H9 (cell line): Measurements from ENCODE around the gene CD248. TPM values are rescaled to one million over a fixed set of nuclear protein-coding genes. Genes with fewer than 3 reads are reported as not detected.

Experiments
- DNase-seq: peaks from one replicate; pipeline ENCODE4 v3.0.0-alpha.2; 2017
- H2AFZ ChIP-seq: one replicate; pipeline ENCODE4 v1.6.1; 2013; ENCODE audit warnings: mild to moderate bottlenecking, low read length, control low read depth, moderate library complexity
- H2AK5ac ChIP-seq: 2 replicates; pipeline ENCODE4 v1.6.1; 2013; ENCODE audit warnings: low read length, control low read depth, mixed read lengths; ENCODE audit not compliant: insufficient read length
- H2BK120ac ChIP-seq: one replicate; pipeline ENCODE4 v1.6.1; 2013; ENCODE audit warnings: low read depth, mild to moderate bottlenecking, low read length, control low read depth, inconsistent platforms; ENCODE audit not compliant: poor library complexity, severe bottlenecking
- H2BK12ac ChIP-seq: 2 replicates; pipeline ENCODE4 v1.6.1; 2013; ENCODE audit warnings: low read length, control low read depth, mixed read lengths, low read depth; ENCODE audit not compliant: insufficient read length
- H2BK15ac ChIP-seq: 2 replicates; pipeline ENCODE4 v1.6.1; 2013; ENCODE audit warnings: low read depth, low read length, control low read depth
- H2BK20ac ChIP-seq: one replicate; pipeline ENCODE4 v1.6.1; 2013; ENCODE audit warnings: low read depth, mild to moderate bottlenecking, low read length, control low read depth, inconsistent platforms; ENCODE audit not compliant: poor library complexity, severe bottlenecking
- H2BK5ac ChIP-seq: 2 replicates; pipeline ENCODE4 v1.6.1; 2013; ENCODE audit warnings: low read length, control low read depth, mixed read lengths; ENCODE audit not compliant: insufficient read length
- H3K14ac ChIP-seq: 2 replicates; pipeline ENCODE4 v1.6.1; 2013; ENCODE audit warnings: low read length, control low read depth; ENCODE audit not compliant: insufficient read depth
- H3K18ac ChIP-seq: 2 replicates; pipeline ENCODE4 v1.6.1; 2013; ENCODE audit warnings: low read depth, mild to moderate bottlenecking, mixed read lengths, low read length, control low read depth; ENCODE audit not compliant: insufficient read length
- H3K23ac ChIP-seq: 2 replicates; pipeline ENCODE4 v1.6.1; 2013; ENCODE audit warnings: low read length, control low read depth, mixed read lengths, low read depth; ENCODE audit not compliant: insufficient read length
- H3K23me2 ChIP-seq: 2 replicates; pipeline ENCODE4 v1.6.1; 2013; ENCODE audit warnings: low read depth, mild to moderate bottlenecking, mixed read lengths, low read length, control low read depth; ENCODE audit not compliant: insufficient read length, poor library complexity, severe bottlenecking
- H3K27ac ChIP-seq: 2 replicates; pipeline ENCODE4 v1.5.1; 2013; ENCODE audit warnings: low read length, control low read depth, mixed read lengths, low read depth; ENCODE audit not compliant: insufficient read length
- H3K27me3 ChIP-seq: 2 replicates; pipeline ENCODE4 v1.6.1; 2013; ENCODE audit warnings: low read length, control low read depth, inconsistent platforms; ENCODE audit not compliant: insufficient read depth
- H3K4ac ChIP-seq: 2 replicates; pipeline ENCODE4 v1.6.1; 2013; ENCODE audit warnings: low read depth, mild to moderate bottlenecking, control low read depth, inconsistent platforms, low read length, moderate library complexity
- H3K4me1 ChIP-seq: 2 replicates; pipeline ENCODE4 v1.6.1; 2013; ENCODE audit warnings: low read length, control low read depth, inconsistent platforms; ENCODE audit not compliant: insufficient read depth
- H3K4me2 ChIP-seq: 2 replicates; pipeline ENCODE4 v1.6.1; 2013; ENCODE audit warnings: low read length, control low read depth, mixed read lengths; ENCODE audit not compliant: insufficient read length, insufficient read depth
- H3K56ac ChIP-seq: 2 replicates; pipeline ENCODE4 v1.6.1; 2013; ENCODE audit warnings: low read depth, mild to moderate bottlenecking, mixed read lengths, low read length, control low read depth; ENCODE audit not compliant: insufficient read length
- H3K79me1 ChIP-seq: 2 replicates; pipeline ENCODE4 v1.6.1; 2013; ENCODE audit warnings: low read depth, mild to moderate bottlenecking, moderate library complexity, low read length, control low read depth, inconsistent platforms; ENCODE audit not compliant: insufficient read depth, poor library complexity, severe bottlenecking
- H3K79me2 ChIP-seq: 2 replicates; pipeline ENCODE4 v1.6.1; 2013; ENCODE audit warnings: low read length, control low read depth, inconsistent platforms; ENCODE audit not compliant: insufficient read depth
- H3K9ac ChIP-seq: 2 replicates; pipeline ENCODE4 v1.6.1; 2013; ENCODE audit warnings: low read length, control low read depth, mixed read lengths; ENCODE audit not compliant: insufficient read length; ENCODE audit errors: extremely low read depth
- H3K9me3 ChIP-seq: one replicate; pipeline ENCODE4 v1.6.1; 2013; ENCODE audit warnings: low read depth, low read length, inconsistent platforms; ENCODE audit not compliant: control insufficient read depth
- H3T11ph ChIP-seq: one replicate; pipeline ENCODE4 v1.6.1; 2013; ENCODE audit warnings: mild to moderate bottlenecking, low read length, control low read depth, inconsistent platforms
- H4K20me1 ChIP-seq: one replicate; pipeline ENCODE4 v1.6.1; 2013; ENCODE audit not compliant: control insufficient read depth, insufficient read length, insufficient read depth
- H4K5ac ChIP-seq: 2 replicates; pipeline ENCODE4 v1.6.1; 2013; ENCODE audit warnings: low read depth, mild to moderate bottlenecking, mixed read lengths, low read length, control low read depth; ENCODE audit not compliant: insufficient read length
- H4K8ac ChIP-seq: replicated peaks from 2 replicates; pipeline ENCODE4 v1.6.1; 2013; ENCODE audit warnings: low read length, control low read depth, mixed read lengths, low read depth; ENCODE audit not compliant: insufficient read length
- H4K91ac ChIP-seq: 2 replicates; pipeline ENCODE4 v1.6.1; 2013; ENCODE audit warnings: low read depth, mild to moderate bottlenecking, moderate library complexity, mixed read lengths, low read length, control low read depth; ENCODE audit not compliant: insufficient read length
- H3K27ac Mint-ChIP-seq, 3 experiments: 2 replicates in 2 of 3; 3 replicates in 1 of 3; pipeline ENCODE4 v1.8.0; 2020 to 2021; ENCODE audit warnings: mixed read lengths in 3 of 3, mild to moderate bottlenecking in 1 of 3, moderate library complexity in 1 of 3
- H3K27me3 Mint-ChIP-seq: 2 replicates; pipeline ENCODE4 v1.8.0; 2021; ENCODE audit warnings: low read depth, mild to moderate bottlenecking, moderate library complexity, mixed read lengths
- H3K36me3 Mint-ChIP-seq, 3 experiments: 2 replicates in 2 of 3; 3 replicates in 1 of 3; pipeline ENCODE4 v1.8.0; 2020 to 2021; ENCODE audit warnings: low read depth in 3 of 3, mixed read lengths in 3 of 3; ENCODE audit not compliant: insufficient read depth in 1 of 3
- H3K4me1 Mint-ChIP-seq, 2 experiments: 2 replicates each; pipeline ENCODE4 v1.8.0; 2020; ENCODE audit warnings: mixed read lengths in 2 of 2
- H3K4me3 Mint-ChIP-seq, 2 experiments: 2 replicates in 1 of 2; 3 replicates in 1 of 2; pipeline ENCODE4 v1.8.0; 2020 to 2021; ENCODE audit warnings: mild to moderate bottlenecking in 2 of 2, mixed read lengths in 2 of 2, moderate library complexity in 1 of 2
- H3K9me3 Mint-ChIP-seq, 2 experiments: 2 replicates in 1 of 2; 3 replicates in 1 of 2; pipeline ENCODE4 v1.8.0; 2020; ENCODE audit warnings: mild to moderate bottlenecking in 2 of 2, mixed read lengths in 2 of 2, moderate library complexity in 1 of 2
- CTCF ChIP-seq: fragments of 200-600 bp; sonication (generic); conservative IDR thresholded peaks from 3 replicates; pipeline ENCODE4 v1.8.0; 2021; ENCODE audit warnings: antibody characterized with exemption, mild to moderate bottlenecking
- WGBS: extraction: QIAGEN DNeasy Blood & Tissue Kit; methylation state at CpG from one replicate; pipeline ENCODE4 v1.1.7; 2013; ENCODE audit warnings: missing lambda C conversion rate, low lambda C conversion rate, mixed read lengths; ENCODE audit not compliant: insufficient read length; ENCODE audit errors: extremely low coverage; 5-methylcytosine and 5-hydroxymethylcytosine counted together
- total RNA-seq: library from RNA; stranded (reverse); gene quantifications from 2 replicates; pipeline ENCODE4 v1.2.1, GENCODE V29; 2021

Gene CD248
- total RNA-seq, 1 experiment from 2014 or later: 1.5 TPM

DNA sequence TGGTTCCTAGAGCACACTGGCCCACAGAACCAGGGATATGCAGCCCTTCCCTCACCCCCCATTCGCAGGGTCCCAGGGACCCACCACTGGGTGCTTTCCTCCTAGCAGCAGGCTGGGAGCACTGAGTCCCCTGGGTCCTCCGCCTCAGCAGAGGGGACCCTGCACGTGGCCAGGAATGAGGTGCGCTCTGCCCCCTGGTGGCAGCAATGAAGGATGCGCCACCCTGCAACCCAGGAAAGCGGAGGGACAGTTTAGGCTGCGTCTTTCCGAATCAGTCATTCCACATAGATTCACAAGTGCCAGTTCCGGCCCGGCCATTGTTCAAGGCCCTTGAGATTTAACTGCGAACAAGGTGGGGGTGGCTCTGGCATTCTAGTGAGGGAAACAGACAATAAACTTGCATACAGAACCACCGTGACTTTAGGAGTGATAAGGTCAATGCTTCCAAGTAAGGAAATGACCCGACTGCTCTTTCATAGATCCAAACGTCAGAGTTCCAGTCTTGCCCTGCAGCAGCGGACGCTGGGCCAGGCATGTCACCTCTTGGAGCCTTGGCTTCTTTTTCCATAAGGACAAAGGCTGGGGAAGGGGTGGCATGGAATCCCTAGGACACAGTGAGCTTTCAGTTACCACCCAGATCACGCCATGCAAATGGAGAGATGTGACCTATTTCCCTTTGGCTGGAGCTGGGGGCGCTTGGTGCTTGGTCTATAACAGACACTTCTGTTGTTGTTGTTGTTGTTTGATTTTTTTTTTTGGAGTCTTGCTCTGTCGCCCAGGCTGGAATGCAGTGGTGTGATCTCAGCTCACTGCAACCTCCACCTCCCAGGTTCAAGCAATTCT lies 11.7 kb upstream of the CD248 start:
- Histone ChIP-seq H3K4ac (no peak overlapping the region), H3K27me3 (no peaks in the 10 kb centered on the region), H3K23ac (no peak overlapping the region), H2AK5ac (no peak overlapping the region), H3K18ac (peak overlapping the region; percentile 2), H3K79me2 (no peaks in the 10 kb centered on the region), H3K4me1 (0 out of 2 replicates have a peak, but pooled peaks cover 3% of the 10 kb centered on the region), H3K9ac (no peak overlapping the region), H3K56ac (no peak overlapping the region), H2AFZ (peak overlapping the region; percentile 23), H2BK12ac (no peak overlapping the region), H3K14ac (no peak overlapping the region), H2BK15ac (no peak overlapping the region), H4K20me1 (no peaks in the 10 kb centered on the region), H3K27ac (no peak overlapping the region), H3K9me3 (no peaks in the 10 kb centered on the region), H3K79me1 (no peaks in the 10 kb centered on the region), H3K23me2 (no peaks in the 10 kb centered on the region), H2BK5ac (no peak overlapping the region), H4K8ac (no peak overlapping the region), H3T11ph (no peak overlapping the region), H2BK20ac (no peak overlapping the region), H2BK120ac (no peak overlapping the region), H4K5ac (no peak overlapping the region), H4K91ac (no peak overlapping the region), H3K4me2 (peak overlapping the region; percentile 11)
- peak; percentile 90 for DNase-seq
- H3K36me3 Mint-ChIP-seq: peaks cover 0 to 5% (median 0%) of the 10 kb centered on the region in 3 experiments; a peak in 3 of 7 replicates
- H3K4me1 Mint-ChIP-seq: peaks cover 9 to 18% of the 10 kb centered on the region in 2 experiments
- peak; percentile 97 for TF ChIP-seq CTCF
- H3K27ac Mint-ChIP-seq: peak overlapping the region in 1 of 3 experiments; percentile 79; a peak in 2 of 7 replicates
- peak overlapping the region; percentile 21 to 45; a peak in 2 of 5 replicates for H3K4me3 Mint-ChIP-seq
- peaks cover 10% of the 10 kb centered on the region for H3K27me3 Mint-ChIP-seq
- no peaks in the 10 kb centered on the region for H3K9me3 Mint-ChIP-seq
- WGBS: no CpG with 5 or more reads among the region's 19 CpGs
